ENCODE measurements around the gene TBX2. TPM values are rescaled to one million over a fixed set of nuclear protein-coding genes. Genes with fewer than 3 reads are reported as not detected.

The TBX2 gene
- total and polyA plus RNA-seq, 2 of the 13 experiments (the other 11 are each of a cell fraction or from before 2014, with no cell fraction given), result 2.8 to 15.3 TPM

- TF ChIP-seq HIC2 (CRISPR knock-in tag; IDR thresholded peaks at IDR 0.05; ENCODE audit: low read depth) (peak; percentile 20; the same call in 1 of the 2 replicates), HMG20B (CRISPR knock-in tag; conservative IDR thresholded peaks at IDR 0.05) (no peak), DMTF1 (CRISPR knock-in tag; IDR thresholded peaks at IDR 0.05) (no peak), MED1 (CRISPR knock-in tag; IDR thresholded peaks at IDR 0.05) (0 out of 2 replicates have a peak, but pooled peaks have one; percentile 27), PRDM10 (CRISPR knock-in tag; IDR thresholded peaks at IDR 0.05; ENCODE audit: low read depth) (no peak), EZH2 (conservative IDR thresholded peaks at IDR 0.05; ENCODE audit: low read depth, low read length) (no peak), ZNF280B (CRISPR knock-in tag; IDR thresholded peaks at IDR 0.05; ENCODE audit: borderline replicate concordance) (peak; percentile 69; the same call in 1 of the 2 replicates), PHF8 (CRISPR knock-in tag; IDR thresholded peaks at IDR 0.05) (peak; percentile 14; the same call in 1 of the 2 replicates), ZZZ3 (CRISPR knock-in tag; IDR thresholded peaks at IDR 0.05; ENCODE audit: borderline replicate concordance) (no peak), ZNF747 (CRISPR knock-in tag; IDR thresholded peaks at IDR 0.05; ENCODE audit: borderline replicate concordance) (no peak), E2F5 (CRISPR knock-in tag; conservative IDR thresholded peaks at IDR 0.05) (no peak), CREM (IDR thresholded peaks at IDR 0.05) (0 out of 2 replicates have a peak, but pooled peaks have one; percentile 27), CREM (CRISPR knock-in tag; IDR thresholded peaks at IDR 0.05) (no peak), ZNF75D (CRISPR knock-in tag; IDR thresholded peaks at IDR 0.05; ENCODE audit: borderline replicate concordance) (no peak), RFX5 (IDR thresholded peaks at IDR 0.05; ENCODE audit: low read depth, low read length) (no peak), GFI1 (CRISPR knock-in tag; IDR thresholded peaks at IDR 0.05; ENCODE audit: borderline replicate concordance) (no peak), ZNF782 (CRISPR knock-in tag; IDR thresholded peaks at IDR 0.05; ENCODE audit: borderline replicate concordance) (no peak)
These were observed 20.0 kb upstream of the TBX2 start (continued) for GRCh38 chr17:61379457-61380216.
